HepG2 (cell line): ENCODE measurements around the gene CUEDC2. TPM values are rescaled to one million over a fixed set of nuclear protein-coding genes. Genes with fewer than 3 reads are reported as not detected.

Source experiments
- ARID2 ChIP-seq: sonication (generic); formaldehyde crosslinking; IDR thresholded peaks from 2 replicates; pipeline ENCODE4 v1.8.1; 2022; ENCODE audit warnings: mild to moderate bottlenecking, missing genetic modification reagents, borderline replicate concordance
- ATF7-NPFF ChIP-seq: sonication (generic); formaldehyde crosslinking; IDR thresholded peaks from 2 replicates; pipeline ENCODE4 v1.8.1; 2023; ENCODE audit warnings: mild to moderate bottlenecking, low read depth, missing genetic modification reagents, moderate library complexity
- BRD4 ChIP-seq: sonication (generic); formaldehyde crosslinking; IDR thresholded peaks from 2 replicates; pipeline ENCODE4 v1.4.0; 2020; ENCODE audit warnings: missing genetic modification reagents
- DMAP1 ChIP-seq: IDR thresholded peaks from 2 replicates; pipeline ENCODE4 v1.6.1; 2016
- DNMT3B ChIP-seq: conservative IDR thresholded peaks from 2 replicates; pipeline ENCODE4 v1.6.1; 2016; ENCODE audit warnings: missing biosample characterization, control low read depth
- DR1 ChIP-seq: sonication (generic); formaldehyde crosslinking; IDR thresholded peaks from 2 replicates; pipeline ENCODE4 v1.8.0; 2021; ENCODE audit warnings: mild to moderate bottlenecking, missing genetic modification reagents, inconsistent platforms
- DRAP1 ChIP-seq: IDR thresholded peaks from 2 replicates; pipeline ENCODE4 v1.6.1; 2016; ENCODE audit warnings: missing genetic modification reagents, missing compliant biosample characterization
- HDAC6 ChIP-seq: fragments of 200-600 bp; sonication (generic); IDR thresholded peaks from 2 replicates; pipeline ENCODE4 v1.7.0; 2017; ENCODE audit warnings: mild to moderate bottlenecking, antibody characterized with exemption, low read length, low read depth
- HIC2 ChIP-seq: sonication (generic); formaldehyde crosslinking; IDR thresholded peaks from 2 replicates; pipeline ENCODE4 v1.9.0; 2022; ENCODE audit warnings: low read depth, missing genetic modification reagents
- IRF9 ChIP-seq: sonication (generic); formaldehyde crosslinking; IDR thresholded peaks from 2 replicates; pipeline ENCODE4 v1.8.0; 2022; ENCODE audit warnings: missing genetic modification reagents, mild to moderate bottlenecking, borderline replicate concordance
- KMT2B ChIP-seq: IDR thresholded peaks from 2 replicates; pipeline ENCODE4 v1.6.1; 2016; ENCODE audit warnings: missing genetic modification reagents, missing compliant biosample characterization
- MAFF ChIP-seq: IDR thresholded peaks from 2 replicates; pipeline ENCODE4 v1.6.1; 2011; ENCODE audit warnings: low read depth, low read length, improper control_type of control experiment
- MEF2D ChIP-seq: sonication (generic); formaldehyde crosslinking; IDR thresholded peaks from 2 replicates; pipeline ENCODE4 v1.5.1; 2020; ENCODE audit warnings: mild to moderate bottlenecking, missing genetic modification reagents
- NCOA5 ChIP-seq: sonication (generic); formaldehyde crosslinking; IDR thresholded peaks from 2 replicates; pipeline ENCODE4 v1.4.0; 2020; ENCODE audit warnings: missing genetic modification reagents
- PCBP1 ChIP-seq: fragments of 200-400 bp; formaldehyde crosslinking; IDR thresholded peaks from 2 replicates; pipeline ENCODE4 v1.6.1; 2017; ENCODE audit warnings: mild to moderate bottlenecking, low read depth, low read length, borderline replicate concordance
- PLRG1 ChIP-seq: fragments of 450-650 bp; conservative IDR thresholded peaks from 2 replicates; pipeline ENCODE4 v1.6.1; 2016
- POGZ ChIP-seq: sonication (generic); formaldehyde crosslinking; IDR thresholded peaks from 2 replicates; pipeline ENCODE4 v1.4.0; 2020; ENCODE audit warnings: mild to moderate bottlenecking, missing genetic modification reagents
- RAD21 ChIP-seq: fragments of 450-650 bp; formaldehyde crosslinking; IDR thresholded peaks from 2 replicates; pipeline ENCODE4 v1.5.0; 2020; ENCODE audit warnings: mild to moderate bottlenecking
- RCOR2 ChIP-seq: IDR thresholded peaks from 2 replicates; pipeline ENCODE4 v1.6.1; 2016; ENCODE audit warnings: missing biosample characterization, missing genetic modification reagents
- SAP130 ChIP-seq: IDR thresholded peaks from 2 replicates; pipeline ENCODE4 v1.6.1; 2016; ENCODE audit warnings: low read depth
- SMARCC2 ChIP-seq: fragments of 450-650 bp; IDR thresholded peaks from 2 replicates; pipeline ENCODE4 v1.6.1; 2017; ENCODE audit warnings: antibody characterized with exemption, mild to moderate bottlenecking
- SNAPC2 ChIP-seq: sonication (generic); formaldehyde crosslinking; IDR thresholded peaks from 2 replicates; pipeline ENCODE4 v1.8.1; 2022; ENCODE audit warnings: mild to moderate bottlenecking, missing genetic modification reagents
- TBX3 ChIP-seq: fragments of 450-650 bp; IDR thresholded peaks from 2 replicates; pipeline ENCODE4 v1.6.1; 2017; ENCODE audit warnings: antibody characterized with exemption, mild to moderate bottlenecking, inconsistent platforms, borderline replicate concordance
- ZNF460 ChIP-seq: sonication (generic); formaldehyde crosslinking; IDR thresholded peaks from 2 replicates; pipeline ENCODE4 v1.5.1; 2020; ENCODE audit warnings: missing genetic modification reagents, mild to moderate bottlenecking, borderline replicate concordance
- ZNF484 ChIP-seq: sonication (generic); formaldehyde crosslinking; IDR thresholded peaks from 2 replicates; pipeline ENCODE4 v1.5.1; 2020; ENCODE audit warnings: mild to moderate bottlenecking, low read depth, missing genetic modification reagents, borderline replicate concordance
- ZNF501 ChIP-seq: sonication (generic); formaldehyde crosslinking; IDR thresholded peaks from 2 replicates; pipeline ENCODE4 v1.5.1; 2020; ENCODE audit warnings: mild to moderate bottlenecking, moderate library complexity, missing genetic modification reagents
- ZNF567 ChIP-seq: sonication (generic); formaldehyde crosslinking; IDR thresholded peaks from 2 replicates; pipeline ENCODE4 v1.8.1; 2023; ENCODE audit warnings: mild to moderate bottlenecking, missing genetic modification reagents, borderline replicate concordance
- ZNF878 ChIP-seq: sonication (generic); formaldehyde crosslinking; IDR thresholded peaks from 2 replicates; pipeline ENCODE4 v1.8.1; 2023; ENCODE audit warnings: mild to moderate bottlenecking, missing genetic modification reagents, moderate library complexity
- ZNF879 ChIP-seq: sonication (generic); formaldehyde crosslinking; IDR thresholded peaks from 2 replicates; pipeline ENCODE4 v1.8.1; 2023; ENCODE audit warnings: missing genetic modification reagents
- ZSCAN21 ChIP-seq: sonication (generic); formaldehyde crosslinking; IDR thresholded peaks from 2 replicates; pipeline ENCODE4 v1.8.0; 2022; ENCODE audit warnings: mild to moderate bottlenecking, missing genetic modification reagents, moderate library complexity, borderline replicate concordance
- polyA plus RNA-seq, 8 experiments: library from polyadenylated mRNA; depleted of rRNA in 3 of 8; stranded (reverse) in 7 of 8; unstranded in 1 of 8; fragments of >200 nt; fragmentation: Illumina TruSeq in 4 of 8; extraction: Trizol in 4 of 8; gene quantifications; 2 replicates each; pipeline versions ENCODE4 v1.2.1 to v1.2.3, GENCODE V29; 2011 to 2016; ENCODE audit warnings: low read depth in 4 of 8, missing spikeins in 1 of 8, mixed read lengths in 1 of 8; ENCODE audit not compliant: insufficient read depth in 1 of 8
- total RNA-seq, 5 experiments: library from RNA; depleted of rRNA; stranded (reverse); fragments of >200 nt; fragmentation: Illumina TruSeq; extraction: Trizol; gene quantifications; 2 replicates each; pipeline ENCODE4 v1.2.3, GENCODE V29; 2016; ENCODE audit warnings: low read depth in 1 of 5

The CUEDC2 gene
- total and polyA plus RNA-seq, 2 of the 13 experiments (the other 11 are each of a cell fraction or from before 2014, with no cell fraction given): 13.1 to 18.4 TPM

- TF ChIP-seq ATF7-NPFF (CRISPR knock-in tag): peak; percentile 67; the same call in 1 of the 2 replicates
- TF ChIP-seq RCOR2 (CRISPR knock-in tag): no peak
- TF ChIP-seq PLRG1: no peak
- TF ChIP-seq BRD4 (CRISPR knock-in tag): no peak
- TF ChIP-seq ARID2: peak; percentile 72; the same call in 1 of the 2 replicates
- TF ChIP-seq IRF9 (CRISPR knock-in tag): no peak
- TF ChIP-seq SNAPC2 (CRISPR knock-in tag): 0 out of 2 replicates have a peak, but pooled peaks have one; percentile 47
- TF ChIP-seq ZNF878 (CRISPR knock-in tag): no peak
- TF ChIP-seq ZNF484: no peak
- peak; percentile 36; the same call in 1 of the 2 replicates for TF ChIP-seq ZNF501 (CRISPR knock-in tag)
- no peak for TF ChIP-seq DRAP1 (CRISPR knock-in tag)
- TF ChIP-seq NCOA5 (CRISPR knock-in tag): no peak
- TF ChIP-seq MEF2D: no peak
- no peak for TF ChIP-seq POGZ (CRISPR knock-in tag)
- TF ChIP-seq HIC2 (CRISPR knock-in tag): no peak
- 0 out of 2 replicates have a peak, but pooled peaks have one; percentile 52 for TF ChIP-seq ZNF879
- TF ChIP-seq SAP130 (CRISPR knock-in tag): peak; percentile 82
- TF ChIP-seq DR1 (CRISPR knock-in tag): no peak
- TF ChIP-seq HDAC6: no peak
- no peak for TF ChIP-seq ZSCAN21
- no peak for TF ChIP-seq SMARCC2
- TF ChIP-seq ZNF567: no peak
- no peak for TF ChIP-seq KMT2B (CRISPR knock-in tag)
- TF ChIP-seq DMAP1: no peak
- TF ChIP-seq TBX3: no peak
- TF ChIP-seq PCBP1: no peak
- TF ChIP-seq RAD21: no peak
- TF ChIP-seq ZNF460 (CRISPR knock-in tag): no peak
- no peak for TF ChIP-seq DNMT3B (CRISPR knock-in tag)
- no peak for TF ChIP-seq MAFF
These were observed 12.8 kb downstream of the CUEDC2 start (continued) for GRCh38 chr10:102419269-102420180.
